Measurements from ENCODE around the gene PATJ. TPM values are rescaled to one million over a fixed set of nuclear protein-coding genes. Genes with fewer than 3 reads are reported as not detected.
A peak's percentile ranks its signal among the peaks of the same experiment; 100 is the strongest.

Gene PATJ
- total RNA-seq, 6 experiments from 2014 or later, result 19.0 to 49.0 (median 26.7) TPM

GRCh38 chr1:61898658-61899057 is 156.4 kb downstream of the PATJ start:
- intact Hi-C loops (cut with DNase I), result no loop called here
- TF ChIP-seq CTCF (IDR thresholded peaks at IDR 0.05), result no peak
- no peak for TF ChIP-seq POLR2A (IDR thresholded peaks at IDR 0.05)
- DNase-seq (no peak), ATAC-seq (no peak)
- WGBS (ENCODE audit: insufficient coverage, low coverage, low lambda C conversion rate, missing lambda C conversion rate), result 94% methylated on average over 3 of the region's 3 CpGs
- Histone ChIP-seq H3K4me1 (no peaks in the 10 kb centered on the region), H3K36me3 (peaks cover 0 to 8% (median 0%) of the 10 kb centered on the region in 4 donors), H3K9me3 (peaks cover 0 to 2% (median 0%) of the 10 kb centered on the region in 4 donors), H3K27ac (no peak overlapping the region), H3K27me3 (no peaks in the 10 kb centered on the region), H3K4me3 (no peak overlapping the region)

- intact Hi-C loops (cut with DNase I), result no loop called here
- Histone ChIP-seq H3K9me3 (peaks cover 0 to 2% (median 0%) of the 10 kb centered on the region in 4 donors), H3K36me3 (peaks cover 0 to 12% (median 3%) of the 10 kb centered on the region in 4 donors), H3K4me3 (no peak overlapping the region), H3K27ac (no peak overlapping the region), H3K27me3 (no peaks in the 10 kb centered on the region), H3K4me1 (no peaks in the 10 kb centered on the region)
- 58% methylated on average over 1 of the region's 1 CpG for WGBS (ENCODE audit: insufficient coverage, low coverage, low lambda C conversion rate, missing lambda C conversion rate)
- DNase-seq (no peak), ATAC-seq (no peak)
- TF ChIP-seq CTCF (IDR thresholded peaks at IDR 0.05) (no peak), POLR2A (IDR thresholded peaks at IDR 0.05) (no peak)
Measured at GRCh38 chr1:61904354-61904753, 162.1 kb downstream of the PATJ start.

- no peak overlapping the region for H3K4me3 ChIP-seq
- TF ChIP-seq POLR2A (IDR thresholded peaks at IDR 0.05) (no peak), CTCF (IDR thresholded peaks at IDR 0.05) (no peak)
- no peaks in the 10 kb centered on the region for H3K27me3 ChIP-seq
- DNase-seq (no peak), ATAC-seq (peak in 1 of 4 donors; percentile 38)
- H3K27ac ChIP-seq, result no peak overlapping the region
- no peaks in the 10 kb centered on the region for H3K9me3 ChIP-seq
- WGBS (ENCODE audit: insufficient coverage, low coverage, low lambda C conversion rate, missing lambda C conversion rate), result 54% methylated on average over 4 of the region's 4 CpGs
- peaks cover 0 to 16% (median 5%) of the 10 kb centered on the region in 4 donors for H3K36me3 ChIP-seq
- no peaks in the 10 kb centered on the region for H3K4me1 ChIP-seq
- intact Hi-C loops (cut with DNase I), result no loop called here
Measured at GRCh38 chr1:61907102-61907501, 164.8 kb downstream of the PATJ start.

- no peak for DNase-seq
- Histone ChIP-seq H3K36me3 (peaks cover 0 to 12% (median 5%) of the 10 kb centered on the region in 4 donors), H3K27ac (no peak overlapping the region), H3K27me3 (no peaks in the 10 kb centered on the region), H3K4me1 (no peaks in the 10 kb centered on the region), H3K9me3 (no peaks in the 10 kb centered on the region), H3K4me3 (no peak overlapping the region)
- peak in 3 of 4 donors; percentile 22 to 50 (median 42) for ATAC-seq
- TF ChIP-seq CTCF (IDR thresholded peaks at IDR 0.05), result no peak
- TF ChIP-seq POLR2A (IDR thresholded peaks at IDR 0.05), result no peak
- intact Hi-C loops (cut with DNase I), result no loop called here
Measured at GRCh38 chr1:61910035-61910434, 167.8 kb downstream of the PATJ start.
